ENCODE results near the gene NXF2. TPM values are rescaled to one million over a fixed set of nuclear protein-coding genes. Genes with fewer than 3 reads are reported as not detected.

Gene NXF2
- total and polyA plus RNA-seq, 2 donors = not detected

DNA sequence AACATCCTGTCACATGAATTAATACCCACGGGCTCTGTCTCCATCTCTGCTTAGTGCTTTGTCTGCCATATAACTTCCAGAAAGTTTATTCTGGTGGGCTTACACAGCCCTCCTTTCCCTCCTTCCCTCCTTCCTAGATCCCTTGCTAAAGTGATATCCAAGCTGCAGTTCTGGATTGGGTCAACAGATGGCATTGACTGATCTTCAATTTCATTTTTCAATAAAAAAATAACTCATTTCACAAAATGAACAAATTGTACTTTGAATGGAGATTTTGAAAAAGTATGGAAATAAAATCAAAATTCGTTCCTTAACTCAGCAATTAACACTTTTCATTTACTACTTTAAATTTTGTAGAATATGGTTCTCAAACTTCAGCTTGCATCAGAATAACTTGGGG lies 94.9 kb downstream of the NXF2 start:
- WGBS = 56% methylated on average over 2 of the region's 2 CpGs
- Histone ChIP-seq H3K36me3 (ENCODE audit: control insufficient read depth in 2 of 2, insufficient read depth in 2 of 2, low read length in 1 of 2) (no peaks in the 10 kb centered on the region), H3K9me3 (ENCODE audit: control insufficient read depth in 2 of 2, insufficient read depth in 1 of 2, low read length in 1 of 2) (no peaks in the 10 kb centered on the region), H3K4me3 (ENCODE audit: low read length in 2 of 2) (no peak overlapping the region), H3K27me3 (ENCODE audit: control insufficient read depth in 2 of 2, insufficient read depth in 1 of 2, low read length in 1 of 2) (no peaks in the 10 kb centered on the region), H3K4me1 (ENCODE audit: control insufficient read depth in 2 of 2, insufficient read depth in 2 of 2, low read length in 2 of 2) (no peaks in the 10 kb centered on the region), H3K27ac (ENCODE audit: low read depth in 1 of 2, low read length in 1 of 2) (no peak overlapping the region)
- DNase-seq (ENCODE audit: low read depth in 6 of 9, low spot score in 9 of 9) = no peak

DNA sequence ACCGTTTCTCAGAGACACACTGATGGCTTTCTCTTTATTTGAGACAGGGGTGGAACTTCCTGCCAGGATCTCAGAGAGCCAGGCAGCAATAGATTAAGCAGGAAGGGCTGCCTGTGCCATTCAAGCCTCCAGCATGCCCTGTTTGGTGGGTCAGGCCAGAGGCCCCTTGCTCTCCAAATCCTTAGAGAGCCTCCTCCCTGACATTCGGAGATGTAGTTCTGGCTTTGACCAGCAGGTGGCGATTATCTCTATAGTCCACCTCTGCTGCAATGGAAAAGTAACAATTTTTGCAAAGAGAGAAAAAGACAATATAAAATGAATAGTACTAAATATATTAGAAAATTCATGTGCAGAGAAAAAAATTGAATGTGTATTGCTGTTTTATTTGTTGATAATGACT lies 98.9 kb downstream of the NXF2 start:
- WGBS = 34% methylated on average over 3 of the region's 3 CpGs
- H3K27ac ChIP-seq (ENCODE audit: low read depth in 1 of 2, low read length in 1 of 2) = no peak overlapping the region
- H3K4me3 ChIP-seq (ENCODE audit: low read length in 2 of 2) = no peak overlapping the region
- H3K4me1 ChIP-seq (ENCODE audit: control insufficient read depth in 2 of 2, insufficient read depth in 2 of 2, low read length in 2 of 2) = no peaks in the 10 kb centered on the region
- H3K9me3 ChIP-seq (ENCODE audit: control insufficient read depth in 2 of 2, insufficient read depth in 1 of 2, low read length in 1 of 2) = no peaks in the 10 kb centered on the region
- H3K36me3 ChIP-seq (ENCODE audit: control insufficient read depth in 2 of 2, insufficient read depth in 2 of 2, low read length in 1 of 2) = no peaks in the 10 kb centered on the region
- H3K27me3 ChIP-seq (ENCODE audit: control insufficient read depth in 2 of 2, insufficient read depth in 1 of 2, low read length in 1 of 2) = no peaks in the 10 kb centered on the region
- peak in 8 of 9 donors; percentile 12 to 66 (median 28) for DNase-seq (ENCODE audit: low read depth in 6 of 9, low spot score in 9 of 9)

Other genes starting within 250 kb of the NXF2 start
- gene TCEAL2, start 121.5 kb upstream of the NXF2 start, total RNA-seq = 0.09 TPM
- 1.5 TPM for gene TCEAL2, start 121.5 kb upstream of the NXF2 start, polyA plus RNA-seq
- gene TCEAL6, start 104.7 kb upstream of the NXF2 start, total RNA-seq = not detected
- 0.02 TPM for gene TCEAL6, start 104.7 kb upstream of the NXF2 start, polyA plus RNA-seq
- gene BEX5, start 91.2 kb upstream of the NXF2 start, total RNA-seq = not detected
- gene BEX5, start 91.2 kb upstream of the NXF2 start, polyA plus RNA-seq = 1.4 TPM
- gene TCP11X1, start 31.9 kb upstream of the NXF2 start, total RNA-seq = not detected
- not detected for gene TCP11X1, start 31.9 kb upstream of the NXF2 start, polyA plus RNA-seq
- not detected for gene NXF2B, start 192.8 kb downstream of the NXF2 start, total RNA-seq
- 0.09 TPM for gene NXF2B, start 192.8 kb downstream of the NXF2 start, polyA plus RNA-seq
- gene TCP11X2, start 224.6 kb downstream of the NXF2 start, total RNA-seq = not detected
- not detected for gene TCP11X2, start 224.6 kb downstream of the NXF2 start, polyA plus RNA-seq

Data from thymus (tissue), 11 donors.